HG02623 (cell line): ENCODE measurements around the gene C9orf40.

ENCODE experiments used
- ATAC-seq: cut with Tn5 transposase; IDR thresholded peaks from one replicate; pipeline ENCODE4 v1.9.1; 2021; ENCODE audit warnings: moderate library complexity; ENCODE audit not compliant: unreplicated experiment

C9orf40 gene

GRCh38 chr9:74952201-74953151 is at the start of gene C9orf40:
Gene C9orf40, minus strand, starts transcription at chr9:74952912. Its CDS starts 301 bp downstream, at chr9:74952611.
- peak; percentile 91 for ATAC-seq

GRCh38 chr9:75001719-75002421 is 49.2 kb upstream of the C9orf40 start:
- peak; percentile 86 for ATAC-seq

GRCh38 chr9:75000835-75001234 is 48.1 kb upstream of the C9orf40 start:
- ATAC-seq: no peak

DNA sequence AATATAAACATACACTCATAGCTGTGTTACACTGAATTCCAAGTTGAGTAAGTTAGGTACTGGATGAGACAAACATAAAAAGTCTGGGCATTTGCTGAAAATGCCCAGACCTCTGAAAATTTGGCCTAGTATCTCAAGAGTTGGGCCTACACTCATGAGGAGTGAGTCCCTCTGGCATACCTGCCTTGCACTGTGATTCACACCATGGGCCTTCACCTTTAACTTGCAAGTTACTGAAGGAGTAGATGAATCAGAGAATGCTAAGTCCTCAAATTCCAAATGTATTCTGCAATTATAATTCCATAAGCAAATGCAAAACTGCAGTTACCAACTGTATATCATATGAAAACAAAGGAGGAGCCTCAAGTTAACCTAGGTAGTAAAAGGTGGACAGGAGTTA is 32.3 kb upstream of the C9orf40 start:
- ATAC-seq: no peak

- ATAC-seq: no peak
Observed at GRCh38 chr9:74983709-74984108, 31.0 kb upstream of the C9orf40 start.

- no peak for ATAC-seq
Observed at GRCh38 chr9:74979844-74980243, 27.1 kb upstream of the C9orf40 start.

DNA sequence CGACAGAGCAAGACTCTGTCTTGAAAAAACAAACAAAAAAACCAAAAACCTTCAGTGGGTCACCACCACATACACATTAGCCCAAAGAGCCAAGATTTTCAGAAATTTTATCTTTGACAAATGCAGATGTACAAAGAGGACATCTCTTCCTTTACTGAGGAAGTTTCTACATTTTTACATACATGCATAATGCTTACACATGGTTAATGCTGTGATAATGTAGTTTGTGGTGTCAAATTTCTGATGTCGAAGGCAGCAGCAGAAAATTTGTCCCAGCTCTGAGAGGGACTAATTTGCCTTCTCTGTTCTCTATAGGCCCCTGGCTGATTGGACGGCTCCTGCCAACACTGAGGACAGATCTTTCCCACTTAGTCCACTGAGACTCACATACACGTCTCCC is 24.6 kb upstream of the C9orf40 start:
- ATAC-seq: no peak

- ATAC-seq: no peak
Observed at GRCh38 chr9:74975538-74975937, 22.8 kb upstream of the C9orf40 start.

DNA sequence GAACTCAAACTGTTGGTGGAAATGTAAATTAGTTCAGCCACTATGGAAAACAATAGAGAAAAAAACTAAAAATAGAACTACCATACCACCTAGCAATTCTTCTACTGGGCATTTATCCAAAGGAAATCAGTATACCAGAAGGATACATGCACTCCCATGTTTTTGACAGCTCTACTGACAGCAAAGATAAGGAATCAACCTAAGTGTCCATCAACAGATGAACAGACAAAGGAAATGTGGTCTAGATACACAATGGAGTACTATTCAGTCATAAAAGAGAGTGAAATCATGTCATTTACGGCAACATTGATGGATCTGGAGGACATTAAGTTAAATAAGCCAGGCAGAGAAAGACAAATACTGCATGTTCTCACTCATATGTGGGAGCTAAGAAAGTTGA is 21.8 kb upstream of the C9orf40 start:
- ATAC-seq: no peak

- no peak for ATAC-seq
Observed at GRCh38 chr9:74973714-74974113, 21.0 kb upstream of the C9orf40 start.

- ATAC-seq: no peak
Observed at GRCh38 chr9:74963056-74963455, 10.3 kb upstream of the C9orf40 start.

GRCh38 chr9:74961496-74961895 is 8.8 kb upstream of the C9orf40 start:
- ATAC-seq: no peak

- ATAC-seq: no peak
Observed at GRCh38 chr9:74960561-74960960, 7.8 kb upstream of the C9orf40 start.

DNA sequence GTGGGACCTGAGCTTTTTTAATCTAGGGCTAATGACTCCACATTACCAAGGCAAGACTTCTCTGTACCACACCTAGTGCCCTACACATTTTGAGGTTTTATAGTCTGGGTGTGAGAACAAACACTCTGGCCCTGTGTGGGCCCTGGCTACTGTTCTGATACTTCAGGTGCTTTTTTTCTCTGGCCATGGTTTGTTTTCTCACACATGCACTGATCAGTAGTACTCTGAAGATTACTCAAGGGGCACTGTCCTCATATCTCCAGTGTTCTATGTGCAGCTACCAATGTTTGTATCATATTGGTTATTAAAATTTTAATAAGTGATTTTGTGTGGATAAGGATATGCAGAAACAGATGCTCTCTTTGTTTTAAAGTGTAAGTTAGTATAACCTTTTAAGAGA is 5.9 kb upstream of the C9orf40 start:
- ATAC-seq: no peak

- no peak for ATAC-seq
Observed at GRCh38 chr9:74953235-74953751, 581 bp upstream of the C9orf40 start.

DNA sequence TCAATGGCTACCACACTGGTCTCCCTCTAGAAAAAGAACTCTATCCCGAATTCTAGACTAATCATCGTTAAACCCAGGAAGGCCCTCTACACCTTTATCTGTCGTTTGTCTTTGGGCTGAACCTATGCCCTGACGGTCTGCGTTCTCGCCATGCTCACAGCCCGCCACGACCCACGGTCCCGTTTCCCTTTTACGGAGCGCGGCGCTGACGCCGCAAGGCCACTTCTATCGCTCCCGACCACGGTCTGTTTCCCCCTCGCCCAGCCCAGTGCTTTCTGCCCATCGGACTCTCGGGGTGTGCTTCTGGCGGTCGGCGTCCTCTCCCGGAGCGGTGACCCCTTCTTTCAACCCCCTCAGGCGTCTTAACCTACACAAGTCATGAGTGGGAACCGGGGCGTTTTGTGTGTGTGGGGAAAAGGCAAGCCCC is 974 bp downstream of the C9orf40 start:
- peak; percentile 25 for ATAC-seq

- ATAC-seq: no peak
Observed at GRCh38 chr9:74951107-74951720, 1.5 kb downstream of the C9orf40 start.

GRCh38 chr9:74949859-74950855 is 2.6 kb downstream of the C9orf40 start:
- no peak for ATAC-seq

GRCh38 chr9:74948937-74949336 is 3.8 kb downstream of the C9orf40 start:
- ATAC-seq: no peak

GRCh38 chr9:74946686-74947085 is 6.0 kb downstream of the C9orf40 start:
- no peak for ATAC-seq
